GM12864 (cell line): Measurements from ENCODE around the gene EHF.

ENCODE experiments used
- DNase-seq: peaks from one replicate; pipeline ENCODE4 v3.0.0-alpha.2; 2011; ENCODE audit warnings: low read depth
- H3K4me3 ChIP-seq: 2 replicates; pipeline ENCODE4 v1.5.1; 2011; ENCODE audit warnings: mild to moderate bottlenecking, low read depth, low read length, control low read depth
- TF ChIP-seq, protein P1 (sequence below): IDR thresholded peaks from 2 replicates; pipeline ENCODE4 v1.5.1; 2011; ENCODE audit warnings: low read depth, mild to moderate bottlenecking, moderate library complexity, low read length, control low read depth, inconsistent platforms; ENCODE audit errors: missing control alignments

The EHF gene

DNA sequence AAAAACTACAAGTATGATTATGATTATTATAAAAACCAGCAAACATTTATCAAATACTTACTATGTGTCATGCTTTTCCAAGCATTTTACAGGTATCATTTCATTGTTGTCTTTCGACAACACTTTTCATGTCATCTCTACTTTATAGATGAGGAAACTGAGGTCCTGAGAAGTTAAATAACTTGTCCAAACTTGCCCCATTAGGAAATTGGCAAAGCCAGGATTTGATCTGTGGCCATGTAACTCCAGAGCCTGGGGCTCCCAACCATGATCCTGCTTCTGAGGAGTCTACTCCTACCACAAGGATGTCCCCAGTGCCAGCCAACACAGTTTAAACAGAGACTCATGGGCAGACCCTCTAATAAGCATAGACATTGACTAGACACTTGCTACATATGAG is 15.2 kb downstream of the EHF start:
- no peak for DNase-seq
- no peak overlapping the region for H3K4me3 ChIP-seq
- TF ChIP-seq, protein P1, sequence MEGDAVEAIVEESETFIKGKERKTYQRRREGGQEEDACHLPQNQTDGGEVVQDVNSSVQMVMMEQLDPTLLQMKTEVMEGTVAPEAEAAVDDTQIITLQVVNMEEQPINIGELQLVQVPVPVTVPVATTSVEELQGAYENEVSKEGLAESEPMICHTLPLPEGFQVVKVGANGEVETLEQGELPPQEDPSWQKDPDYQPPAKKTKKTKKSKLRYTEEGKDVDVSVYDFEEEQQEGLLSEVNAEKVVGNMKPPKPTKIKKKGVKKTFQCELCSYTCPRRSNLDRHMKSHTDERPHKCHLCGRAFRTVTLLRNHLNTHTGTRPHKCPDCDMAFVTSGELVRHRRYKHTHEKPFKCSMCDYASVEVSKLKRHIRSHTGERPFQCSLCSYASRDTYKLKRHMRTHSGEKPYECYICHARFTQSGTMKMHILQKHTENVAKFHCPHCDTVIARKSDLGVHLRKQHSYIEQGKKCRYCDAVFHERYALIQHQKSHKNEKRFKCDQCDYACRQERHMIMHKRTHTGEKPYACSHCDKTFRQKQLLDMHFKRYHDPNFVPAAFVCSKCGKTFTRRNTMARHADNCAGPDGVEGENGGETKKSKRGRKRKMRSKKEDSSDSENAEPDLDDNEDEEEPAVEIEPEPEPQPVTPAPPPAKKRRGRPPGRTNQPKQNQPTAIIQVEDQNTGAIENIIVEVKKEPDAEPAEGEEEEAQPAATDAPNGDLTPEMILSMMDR: no peak

DNA sequence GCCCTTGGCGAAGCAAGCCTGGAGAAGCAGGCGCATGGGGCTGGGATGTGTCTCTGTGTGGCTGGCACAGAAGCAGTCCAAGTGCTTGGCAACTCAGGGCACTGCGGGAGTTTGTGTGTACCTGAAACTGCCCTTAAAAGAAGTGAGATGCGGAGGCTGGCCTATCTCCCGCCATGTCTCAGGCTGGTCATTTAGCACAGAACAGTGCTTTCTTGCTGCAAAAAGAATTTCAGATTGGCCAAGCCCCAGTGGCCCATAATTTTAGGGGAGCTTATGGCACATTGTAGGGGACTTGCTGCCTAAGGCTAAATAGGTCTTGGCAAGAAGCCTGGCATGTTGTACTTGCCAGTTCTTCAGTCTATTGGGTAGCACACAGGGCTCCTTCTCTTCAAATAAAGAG is 16.4 kb downstream of the EHF start:
- no peak overlapping the region for H3K4me3 ChIP-seq
- DNase-seq: no peak
- TF ChIP-seq, protein P1: no peak

DNA sequence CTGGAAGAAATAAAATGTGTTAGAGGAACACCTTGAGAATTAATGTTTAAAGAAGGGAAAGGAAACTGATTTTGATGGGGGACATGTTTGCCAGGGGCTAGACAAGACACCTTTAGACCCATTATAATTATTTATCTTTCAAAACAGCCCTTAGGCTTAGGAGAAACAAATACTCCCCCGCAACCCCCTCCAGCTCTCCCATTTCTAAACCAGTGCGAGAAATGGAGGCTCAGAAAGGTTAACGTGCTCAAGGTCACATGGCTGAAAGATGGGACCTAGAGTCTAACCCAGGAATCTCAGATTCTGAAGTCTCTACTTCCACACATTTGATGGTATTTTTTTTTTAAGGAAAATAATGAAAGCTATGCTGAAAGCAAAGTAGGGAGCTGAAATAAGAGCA is 18.0 kb downstream of the EHF start:
- TF ChIP-seq, protein P1: no peak
- no peak overlapping the region for H3K4me3 ChIP-seq
- DNase-seq: no peak

DNA sequence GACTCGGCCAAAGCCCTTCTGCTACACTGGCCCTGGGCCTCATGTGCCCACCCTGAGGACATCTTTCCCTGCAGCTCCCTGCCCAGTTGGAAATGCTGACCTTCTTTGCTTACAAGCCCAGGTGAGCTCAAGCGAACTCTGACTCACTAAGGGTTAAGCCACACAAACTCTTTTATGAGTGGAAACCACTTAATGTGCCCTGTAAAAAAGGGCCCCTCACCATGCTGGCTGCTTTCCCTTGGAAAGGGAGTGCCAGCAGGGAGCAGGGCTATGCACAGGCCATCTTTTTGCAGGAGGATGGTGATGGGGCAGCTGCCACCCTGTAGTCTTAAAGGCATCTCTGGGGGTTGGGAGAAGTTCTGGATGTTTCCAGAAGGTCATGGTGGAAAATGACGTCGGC is 18.7 kb downstream of the EHF start:
- DNase-seq: no peak
- TF ChIP-seq, protein P1: no peak
- no peak overlapping the region for H3K4me3 ChIP-seq

DNA sequence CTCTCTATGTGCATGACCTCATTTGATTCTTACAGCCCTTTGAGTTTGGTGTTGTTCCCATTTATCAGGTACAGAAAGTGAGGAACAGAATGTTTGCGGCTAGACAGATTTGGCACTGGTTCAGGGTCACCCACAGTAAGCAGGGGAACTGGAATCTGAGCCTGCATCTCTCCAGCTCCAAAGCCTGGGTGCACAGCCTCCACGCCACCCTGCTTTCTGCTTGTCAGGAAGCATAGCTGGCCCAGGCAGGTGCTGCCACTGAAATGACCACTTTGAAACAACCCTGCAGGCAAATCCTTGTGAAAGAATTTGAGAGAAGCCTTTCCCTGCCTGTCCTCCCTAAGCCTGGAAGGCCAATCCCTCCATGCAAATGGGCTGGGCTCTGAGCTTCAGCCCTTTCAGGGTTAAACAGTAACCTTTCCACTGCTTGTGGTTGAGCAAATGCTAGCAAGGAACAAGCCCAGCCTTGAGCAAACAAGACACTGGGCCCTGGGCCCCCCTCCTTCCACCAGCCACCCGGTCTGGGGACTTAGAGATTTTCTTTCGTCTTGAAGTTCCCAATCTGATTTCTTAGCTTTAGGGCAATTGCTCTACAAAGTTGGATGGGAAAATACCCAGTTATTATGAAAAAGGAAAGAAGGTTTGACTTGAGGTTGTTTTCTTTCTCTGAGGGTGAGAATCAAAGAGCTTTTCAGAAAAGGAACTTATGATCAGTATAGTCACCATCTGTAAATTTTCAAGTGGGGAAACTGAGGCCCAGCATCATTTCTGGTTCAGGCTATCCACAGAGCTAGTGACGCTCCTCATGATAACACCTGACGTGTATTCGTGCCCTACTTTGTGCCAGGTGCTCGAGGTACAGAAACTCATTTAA is 19.4 kb downstream of the EHF start:
- no peak overlapping the region for H3K4me3 ChIP-seq
- no peak for DNase-seq
- TF ChIP-seq, protein P1: no peak

DNA sequence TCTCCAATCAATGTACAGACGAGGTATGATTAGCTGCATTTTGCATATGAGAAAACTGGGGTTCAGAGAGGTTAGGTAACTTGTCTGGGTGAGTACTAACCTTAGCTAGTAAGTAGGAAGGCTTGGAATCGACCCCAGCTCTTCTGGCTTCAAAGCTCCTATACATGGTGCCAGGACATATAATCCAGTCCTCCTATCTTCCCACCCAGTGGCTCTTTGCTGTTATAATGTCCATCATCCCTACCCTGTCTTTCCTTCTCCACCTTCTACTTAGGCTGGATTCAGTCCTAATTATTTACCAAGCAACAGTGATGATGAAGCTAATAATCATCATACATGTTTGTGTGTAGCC is 20.0 kb downstream of the EHF start:
- TF ChIP-seq, protein P1: no peak
- DNase-seq: no peak
- H3K4me3 ChIP-seq: no peak overlapping the region

DNA sequence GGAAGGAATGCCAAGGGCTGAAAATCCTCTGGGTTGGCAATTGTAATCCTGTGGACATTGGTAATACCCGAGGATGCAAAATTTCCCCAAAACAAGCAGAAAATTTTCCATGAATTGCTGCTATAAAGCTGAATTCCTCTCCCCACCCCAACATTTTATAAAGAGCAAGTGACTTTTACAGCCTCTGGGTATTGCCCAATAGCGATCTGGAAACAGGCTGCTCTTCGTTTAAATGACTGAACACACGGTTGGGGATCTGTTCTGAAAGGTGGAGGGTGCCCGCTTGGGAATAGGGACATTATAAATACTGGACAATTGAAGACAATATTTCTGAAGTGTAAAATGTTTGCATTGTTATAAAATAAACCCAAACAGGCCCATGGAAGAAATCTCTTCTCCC is 20.6 kb downstream of the EHF start:
- DNase-seq: no peak
- TF ChIP-seq, protein P1: no peak
- no peak overlapping the region for H3K4me3 ChIP-seq
